Activated naive CD8-positive, alpha-beta T cell (primary cell): ENCODE measurements around the gene FADS1.

ENCODE experiments used
- H3K27ac Mint-ChIP-seq: one replicate; pipeline ENCODE4 v1.8.0; 2021; ENCODE audit warnings: mixed read lengths
- H3K27me3 Mint-ChIP-seq: one replicate; pipeline ENCODE4 v1.8.0; 2021; ENCODE audit warnings: mixed read lengths
- H3K36me3 Mint-ChIP-seq: one replicate; pipeline ENCODE4 v1.8.0; 2021; ENCODE audit warnings: mixed read lengths
- H3K4me1 Mint-ChIP-seq: one replicate; pipeline ENCODE4 v1.8.0; 2021; ENCODE audit warnings: low read depth, mixed read lengths
- H3K4me3 Mint-ChIP-seq: one replicate; pipeline ENCODE4 v1.8.0; 2021; ENCODE audit warnings: mild to moderate bottlenecking, mixed read lengths
- H3K9me3 Mint-ChIP-seq: one replicate; pipeline ENCODE4 v1.8.0; 2021; ENCODE audit warnings: low read depth, mixed read lengths

Gene FADS1

GRCh38 chr11:61757213-61757862 lies 59.5 kb downstream of the FADS1 start:
- no peaks in the 10 kb centered on the region for H3K9me3 Mint-ChIP-seq
- no peak overlapping the region for H3K4me3 Mint-ChIP-seq
- H3K36me3 Mint-ChIP-seq, result no peaks in the 10 kb centered on the region
- H3K4me1 Mint-ChIP-seq, result peaks cover 12% of the 10 kb centered on the region
- H3K27ac Mint-ChIP-seq, result no peak overlapping the region
- H3K27me3 Mint-ChIP-seq, result no peaks in the 10 kb centered on the region

GRCh38 chr11:61756452-61757212 lies 60.2 kb downstream of the FADS1 start:
- Mint-ChIP-seq H3K27ac (peak overlapping the region; percentile 50), H3K36me3 (no peaks in the 10 kb centered on the region), H3K9me3 (no peaks in the 10 kb centered on the region), H3K4me1 (peaks cover 15% of the 10 kb centered on the region), H3K27me3 (peaks cover 2% of the 10 kb centered on the region), H3K4me3 (no peak overlapping the region)

- no peak overlapping the region for H3K27ac Mint-ChIP-seq
- H3K9me3 Mint-ChIP-seq, result no peaks in the 10 kb centered on the region
- peaks cover 4% of the 10 kb centered on the region for H3K27me3 Mint-ChIP-seq
- H3K4me1 Mint-ChIP-seq, result peaks cover 18% of the 10 kb centered on the region
- no peaks in the 10 kb centered on the region for H3K36me3 Mint-ChIP-seq
- no peak overlapping the region for H3K4me3 Mint-ChIP-seq
Observed at GRCh38 chr11:61756147-61756451, 60.7 kb downstream of the FADS1 start.

GRCh38 chr11:61754534-61755482 lies 62.0 kb downstream of the FADS1 start:
- Mint-ChIP-seq H3K9me3 (no peaks in the 10 kb centered on the region), H3K27me3 (peaks cover 9% of the 10 kb centered on the region), H3K27ac (no peak overlapping the region), H3K4me1 (peaks cover 21% of the 10 kb centered on the region), H3K36me3 (no peaks in the 10 kb centered on the region), H3K4me3 (no peak overlapping the region)

- Mint-ChIP-seq H3K27me3 (peaks cover 14% of the 10 kb centered on the region), H3K27ac (no peak overlapping the region), H3K4me3 (peak overlapping the region; percentile 75), H3K4me1 (peaks cover 21% of the 10 kb centered on the region), H3K9me3 (no peaks in the 10 kb centered on the region), H3K36me3 (no peaks in the 10 kb centered on the region)
Observed at GRCh38 chr11:61753672-61754071, 63.1 kb downstream of the FADS1 start.

- Mint-ChIP-seq H3K9me3 (no peaks in the 10 kb centered on the region), H3K4me3 (peak overlapping the region; percentile 75), H3K4me1 (peaks cover 21% of the 10 kb centered on the region), H3K36me3 (no peaks in the 10 kb centered on the region), H3K27me3 (peaks cover 14% of the 10 kb centered on the region), H3K27ac (no peak overlapping the region)
Observed at GRCh38 chr11:61752925-61753521, 63.8 kb downstream of the FADS1 start.

- H3K4me1 Mint-ChIP-seq, result peaks cover 21% of the 10 kb centered on the region
- H3K9me3 Mint-ChIP-seq, result no peaks in the 10 kb centered on the region
- H3K27me3 Mint-ChIP-seq, result peaks cover 14% of the 10 kb centered on the region
- H3K27ac Mint-ChIP-seq, result no peak within 1 kb of the TSS
- peak within 1 kb of the TSS; percentile 75 for H3K4me3 Mint-ChIP-seq
- H3K36me3 Mint-ChIP-seq, result no peaks in the 10 kb centered on the region
Observed at GRCh38 chr11:61752117-61752924, 64.5 kb downstream of the FADS1 start, which contains the start of gene MYRF. Gene MYRF, plus strand, starts transcription at chr11:61752636. Its CDS starts 109 bp downstream, at chr11:61752745.

GRCh38 chr11:61751384-61751783 lies 65.4 kb downstream of the FADS1 start:
- H3K4me3 Mint-ChIP-seq, result peak overlapping the region; percentile 73

GRCh38 chr11:61750631-61751273 lies 66.1 kb downstream of the FADS1 start:
- H3K4me1 Mint-ChIP-seq, result peaks cover 14% of the 10 kb centered on the region
- H3K27ac Mint-ChIP-seq, result no peak overlapping the region
- peaks cover 14% of the 10 kb centered on the region for H3K27me3 Mint-ChIP-seq
- no peaks in the 10 kb centered on the region for H3K36me3 Mint-ChIP-seq
- H3K4me3 Mint-ChIP-seq, result peak overlapping the region; percentile 73
- no peaks in the 10 kb centered on the region for H3K9me3 Mint-ChIP-seq

More at GRCh38 chr11:61751384-61751783, 65.4 kb downstream of the FADS1 start:
- H3K27me3 Mint-ChIP-seq, result peaks cover 14% of the 10 kb centered on the region
- H3K36me3 Mint-ChIP-seq, result no peaks in the 10 kb centered on the region
- no peaks in the 10 kb centered on the region for H3K9me3 Mint-ChIP-seq
- peaks cover 17% of the 10 kb centered on the region for H3K4me1 Mint-ChIP-seq
- H3K27ac Mint-ChIP-seq, result no peak overlapping the region
